NCI-H460 (cell line): ENCODE data around the gene STAM. TPM values are rescaled to one million over a fixed set of nuclear protein-coding genes. Genes with fewer than 3 reads are reported as not detected.

ENCODE experiments used
- DNase-seq: peaks from one replicate; pipeline ENCODE4 v3.0.0-alpha.2; 2016; ENCODE audit warnings: low read depth; ENCODE audit errors: extremely low read depth
- total RNA-seq: library from RNA; depleted of rRNA; stranded (reverse); fragments of >200 nt; shearing (Covaris generic); gene quantifications from 2 replicates; pipeline ENCODE4 v1.2.3, GENCODE V29; 2014

STAM gene
- total RNA-seq, 1 experiment from 2014 or later, result 18.6 TPM

DNA sequence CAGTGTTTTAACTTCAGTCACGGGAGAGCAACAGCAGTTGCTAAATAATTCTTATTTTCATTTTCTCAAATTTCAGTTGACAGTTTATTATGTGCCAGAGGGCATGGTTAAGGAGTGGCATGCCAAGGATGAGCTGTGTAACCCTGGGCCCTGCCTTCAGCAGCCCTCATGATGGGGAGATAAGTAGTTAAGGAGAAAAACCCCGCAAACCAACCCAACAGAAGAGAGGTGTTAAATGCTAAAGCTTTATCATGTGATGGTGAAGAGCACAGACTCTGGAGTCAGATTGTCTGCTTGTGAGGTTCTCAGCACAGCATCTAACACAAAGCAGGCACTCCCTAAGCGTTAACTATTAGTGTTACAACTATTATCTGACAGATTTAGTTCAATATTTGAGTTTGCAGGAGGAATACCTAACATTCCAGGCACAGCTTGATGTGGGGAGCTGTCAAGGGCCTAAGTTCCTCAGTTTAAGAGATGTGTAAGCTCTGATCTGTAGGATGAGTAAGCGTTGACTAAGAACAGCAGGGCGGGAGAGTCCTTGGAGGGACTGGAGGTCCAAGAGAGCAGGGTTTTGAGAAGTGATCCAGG, 29.6 kb downstream of the STAM start:
- peak; percentile 28 for DNase-seq

DNA sequence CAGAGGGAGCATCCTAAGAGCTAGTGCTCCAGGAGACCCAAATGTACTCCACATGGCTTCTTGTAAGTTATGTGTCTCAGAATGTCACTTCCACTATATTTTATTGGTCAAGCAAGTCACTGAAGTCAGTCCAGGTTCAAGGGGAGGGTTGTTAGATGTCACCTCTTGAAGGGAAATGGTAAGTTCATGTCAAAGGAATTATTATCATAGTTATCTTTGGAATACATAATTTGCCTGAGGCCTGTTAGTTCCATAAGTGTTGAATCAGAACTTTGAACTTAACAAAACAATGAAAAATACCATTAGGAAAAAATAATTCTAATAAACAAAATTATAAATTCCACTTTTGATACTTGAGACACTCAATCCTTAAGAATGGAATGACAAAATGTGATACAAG, 30.6 kb downstream of the STAM start:
- DNase-seq, result no peak

DNA sequence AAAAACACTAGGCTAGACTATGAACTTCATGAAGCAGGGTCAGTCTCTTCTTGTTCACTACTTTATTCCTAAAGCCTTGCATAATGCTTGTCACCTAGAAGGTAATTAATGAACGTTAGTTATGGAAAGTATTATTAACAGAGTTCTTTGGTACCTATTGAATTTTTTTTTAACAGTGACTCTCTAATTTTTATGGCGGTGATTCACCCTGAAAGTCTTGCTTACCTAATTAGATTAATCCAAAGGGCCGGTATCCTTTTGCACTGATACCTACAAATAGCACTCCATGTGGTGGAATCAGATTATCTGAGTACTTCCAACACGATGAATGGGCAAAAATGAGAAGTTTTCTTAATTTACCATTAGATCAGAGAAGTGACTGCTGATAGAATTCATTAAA, 31.7 kb downstream of the STAM start:
- DNase-seq, result no peak

DNA sequence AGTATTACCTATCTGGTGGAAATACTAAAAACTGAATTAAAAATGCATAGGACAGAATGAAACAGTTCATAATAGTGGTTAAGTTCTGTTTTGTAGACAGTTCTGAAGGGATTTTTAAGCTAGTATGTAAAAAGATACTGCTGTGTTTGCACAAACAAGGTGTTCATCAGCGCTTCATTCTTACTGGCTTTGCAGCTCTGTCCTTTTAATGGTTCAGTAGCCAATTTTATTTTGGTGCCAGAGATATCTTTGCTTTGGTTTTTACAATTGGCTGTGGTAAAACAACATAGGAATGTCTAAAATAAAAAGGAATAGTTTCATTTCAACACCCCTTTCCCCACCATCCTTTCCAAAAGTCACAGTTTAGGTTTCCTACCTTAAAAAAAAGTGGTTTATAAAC, 33.0 kb downstream of the STAM start:
- no peak for DNase-seq

DNA sequence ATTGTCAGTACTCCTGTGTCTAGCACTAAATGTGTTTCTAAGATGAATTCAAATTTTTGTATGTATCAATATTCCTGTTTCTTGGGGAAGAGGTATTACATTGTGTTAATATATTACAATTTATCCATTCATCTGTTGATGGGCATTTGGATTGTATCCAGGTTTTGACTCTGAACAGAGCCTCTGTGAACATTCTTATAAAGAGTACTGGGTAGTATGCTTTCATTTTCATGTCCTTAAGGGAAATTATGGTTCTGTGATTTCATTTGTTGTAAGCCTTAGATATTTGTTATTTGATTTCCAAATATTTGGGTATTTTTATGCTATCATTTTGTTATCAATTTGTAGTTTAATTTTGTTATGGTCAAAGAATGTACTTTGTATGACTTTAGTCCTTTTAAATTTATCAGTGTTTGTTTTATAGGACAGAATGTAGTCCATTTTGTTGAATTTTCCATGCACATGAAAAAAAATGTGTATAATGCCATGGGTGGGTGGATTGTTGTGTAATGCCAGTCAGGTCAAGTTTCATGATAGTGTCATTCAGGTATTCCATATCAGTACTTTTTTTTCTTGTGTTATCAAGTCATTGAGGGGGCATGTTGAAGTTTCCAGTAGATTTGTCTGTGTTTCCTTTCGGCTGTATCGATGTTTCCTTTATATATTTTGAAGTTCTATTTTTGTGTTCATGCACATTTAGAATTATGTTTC, 38.4 kb downstream of the STAM start:
- DNase-seq, result no peak

DNA sequence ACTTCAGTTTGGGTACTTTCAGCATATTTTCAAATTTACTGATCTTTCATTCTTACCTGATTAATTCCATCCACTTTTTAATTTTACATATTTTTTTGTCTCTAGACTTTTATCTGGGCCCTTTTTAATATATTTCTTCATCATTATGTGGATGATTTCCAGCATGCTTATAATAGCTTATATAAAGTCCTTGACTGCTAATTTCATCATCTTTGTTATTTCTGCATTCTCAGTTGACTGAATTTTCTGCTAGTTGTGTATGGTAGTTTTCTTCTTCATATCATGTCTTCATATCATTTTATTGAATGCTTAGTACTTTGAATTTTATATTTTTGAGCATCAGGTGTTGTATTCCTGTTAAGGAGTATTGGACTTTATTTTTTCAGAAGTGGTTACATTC, 39.6 kb downstream of the STAM start:
- DNase-seq, result no peak

DNA sequence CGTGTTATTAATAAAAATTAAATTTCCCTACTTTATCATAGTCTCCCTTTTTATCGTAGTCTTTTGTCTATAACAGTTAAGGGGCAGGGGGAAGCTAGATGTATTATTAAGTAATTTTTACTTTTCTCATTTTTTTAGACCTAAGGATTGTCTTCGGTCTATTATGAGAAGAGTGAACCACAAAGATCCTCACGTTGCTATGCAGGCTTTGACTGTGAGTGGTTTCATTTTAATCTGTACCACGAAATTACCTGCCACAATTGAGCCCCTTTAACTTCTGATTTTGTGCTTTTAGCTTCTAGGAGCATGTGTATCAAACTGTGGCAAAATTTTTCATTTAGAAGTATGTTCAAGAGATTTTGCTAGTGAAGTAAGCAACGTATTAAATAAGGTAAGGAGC, 40.6 kb downstream of the STAM start:
- DNase-seq, result no peak

DNA sequence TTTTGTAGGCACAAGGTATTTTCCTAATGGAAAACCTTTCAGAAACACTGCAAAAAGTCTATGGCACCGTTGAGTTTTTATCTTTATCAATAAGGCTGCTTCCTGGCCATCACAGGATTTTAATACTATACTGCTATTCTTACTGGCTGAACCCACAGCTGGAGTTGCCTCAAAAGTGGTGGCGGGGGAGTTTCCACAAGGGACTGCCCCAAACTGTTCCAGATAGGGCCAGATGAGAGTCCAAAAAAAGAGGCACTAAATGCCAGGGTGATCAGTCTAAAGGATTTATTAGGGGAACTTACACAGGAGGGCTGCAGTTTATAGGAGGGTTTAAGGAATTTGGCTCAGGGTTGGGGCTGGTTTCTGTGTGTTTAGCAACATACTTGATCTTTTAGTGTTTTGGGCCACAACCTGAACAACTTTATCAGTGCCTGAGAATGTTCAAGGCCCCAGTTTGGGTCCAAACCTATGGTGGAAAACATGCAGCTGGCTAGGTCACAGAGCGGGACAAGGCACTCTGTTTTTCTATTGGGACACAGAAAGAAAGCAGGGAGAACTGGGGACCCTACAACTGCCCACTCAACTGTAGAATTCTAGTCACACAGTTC, 41.4 kb downstream of the STAM start:
- no peak for DNase-seq

DNA sequence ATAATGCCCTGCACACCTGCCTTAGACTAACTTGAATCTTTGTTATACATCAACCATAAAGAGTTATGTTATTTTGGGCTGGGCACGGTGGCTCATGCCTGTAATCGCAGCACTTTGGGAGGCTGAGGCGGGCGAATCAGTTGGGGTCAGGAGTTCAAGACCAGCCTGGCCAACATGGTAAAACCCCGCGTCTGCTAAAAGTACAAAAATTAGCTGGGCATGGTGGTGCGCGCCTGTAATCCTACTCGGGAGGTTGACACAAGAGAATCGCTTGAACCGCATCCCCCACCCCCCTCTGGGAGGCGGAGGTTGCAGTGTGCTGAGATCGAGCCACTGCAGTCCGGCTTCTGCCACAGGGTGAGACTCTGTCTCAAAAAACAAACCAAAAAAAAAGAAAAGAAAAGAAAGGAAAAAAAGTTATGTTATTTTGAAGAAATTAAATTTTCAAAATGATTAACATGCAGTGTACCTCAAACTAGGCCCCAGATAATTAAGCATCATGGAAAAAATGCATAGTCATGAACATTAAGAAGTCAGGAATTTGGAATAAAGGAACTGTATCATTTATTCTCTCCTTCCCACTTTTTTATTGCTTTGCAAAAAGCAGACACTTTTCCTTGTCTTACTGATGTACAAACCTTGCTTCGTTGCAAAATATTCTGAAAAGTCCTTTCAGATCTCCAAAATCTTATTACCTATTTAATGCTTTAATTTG, 43.3 kb downstream of the STAM start:
- DNase-seq, result no peak

DNA sequence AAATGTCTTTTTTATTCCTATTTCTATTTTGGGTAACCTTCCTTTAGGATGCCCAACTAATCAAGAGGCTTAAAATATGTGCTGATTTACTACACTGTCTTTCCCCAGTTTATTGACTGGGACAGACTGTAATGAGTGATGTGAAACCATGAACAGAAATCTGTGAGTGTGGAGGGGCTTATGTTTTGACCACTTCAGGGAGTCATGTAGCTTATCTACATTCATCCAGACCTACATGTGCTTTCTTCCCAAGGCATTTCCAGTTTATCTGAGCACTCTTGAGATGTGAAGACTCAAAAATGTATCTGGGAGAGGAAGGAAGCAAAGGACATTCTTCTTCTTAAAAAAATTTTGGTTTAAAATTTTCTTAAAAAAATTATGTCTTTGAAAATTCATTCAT, 45.2 kb downstream of the STAM start:
- no peak for DNase-seq

DNA sequence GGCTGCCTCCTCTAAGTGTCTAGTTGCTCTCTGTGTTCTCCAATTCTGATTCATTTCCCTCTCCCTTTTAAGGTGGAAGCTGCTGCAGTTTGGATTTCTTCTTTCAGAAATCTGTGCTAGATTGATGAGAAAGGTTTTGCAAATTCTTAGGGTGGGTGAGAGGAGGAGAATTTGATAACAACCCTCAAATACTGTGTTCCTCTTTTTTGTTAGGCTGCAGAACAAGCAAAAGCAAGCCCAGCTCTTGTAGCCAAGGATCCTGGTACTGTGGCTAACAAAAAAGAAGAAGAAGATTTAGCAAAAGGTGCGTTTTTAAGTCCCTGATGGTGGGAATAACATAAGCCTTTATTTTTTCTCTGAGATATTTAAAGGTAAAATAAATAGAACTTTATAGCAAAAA, 49.1 kb downstream of the STAM start:
- no peak for DNase-seq

DNA sequence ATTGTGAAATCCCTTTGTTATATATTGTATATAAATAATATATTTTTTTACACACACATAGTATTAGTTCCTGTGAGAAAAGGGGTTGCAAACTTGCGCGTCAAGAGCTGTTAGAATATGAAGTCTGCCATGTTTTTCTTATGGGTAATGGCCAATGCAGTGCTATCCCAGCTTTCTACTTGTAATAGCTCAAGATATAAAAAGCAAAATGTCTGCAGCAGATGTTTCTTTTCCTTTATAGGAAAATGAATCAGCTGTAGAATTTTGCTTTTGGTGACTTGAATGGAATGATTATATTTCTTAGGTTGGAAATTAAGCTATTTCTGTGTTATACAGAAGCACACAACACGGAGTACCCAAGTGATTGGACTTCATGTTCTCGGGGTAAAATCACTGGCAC, 54.7 kb downstream of the STAM start:
- no peak for DNase-seq

DNA sequence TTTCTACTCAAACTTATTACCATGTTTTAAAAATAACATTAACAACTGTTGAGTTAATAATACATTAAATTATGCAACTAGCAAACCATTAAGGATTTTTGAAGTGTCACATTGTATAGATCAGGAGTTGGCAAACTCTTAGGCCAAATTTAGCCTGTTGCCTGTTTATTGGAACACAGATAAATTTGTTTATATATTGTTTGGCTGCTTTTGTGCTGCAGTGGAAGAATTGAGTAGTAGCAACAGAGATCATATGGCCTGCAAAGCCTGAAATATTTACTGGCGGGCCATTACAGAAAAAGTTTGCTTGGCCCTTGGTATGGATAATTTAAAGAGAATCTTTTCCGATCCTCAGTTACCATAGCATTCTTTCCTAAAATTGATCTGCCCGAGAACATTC, 57.4 kb downstream of the STAM start:
- no peak for DNase-seq

DNA sequence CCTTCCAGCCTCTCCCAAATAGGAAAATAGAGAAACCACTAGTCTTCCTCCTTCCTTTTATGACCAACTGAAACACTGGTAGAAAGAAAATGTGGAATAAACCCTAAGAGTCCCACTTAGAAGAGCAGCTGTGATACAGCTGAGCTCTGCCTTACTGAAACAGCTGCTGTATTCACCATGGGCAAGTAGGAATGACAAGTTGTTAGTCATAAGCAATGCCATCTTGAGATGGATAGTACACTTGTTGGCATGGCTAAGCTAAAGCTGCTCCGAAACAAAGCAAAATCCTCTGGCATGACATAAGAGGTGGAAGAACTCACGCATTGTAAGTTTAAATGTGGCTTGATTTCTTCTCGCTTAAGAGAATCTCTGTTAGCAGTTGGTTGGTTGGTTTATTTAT, 59.8 kb downstream of the STAM start:
- no peak for DNase-seq

DNA sequence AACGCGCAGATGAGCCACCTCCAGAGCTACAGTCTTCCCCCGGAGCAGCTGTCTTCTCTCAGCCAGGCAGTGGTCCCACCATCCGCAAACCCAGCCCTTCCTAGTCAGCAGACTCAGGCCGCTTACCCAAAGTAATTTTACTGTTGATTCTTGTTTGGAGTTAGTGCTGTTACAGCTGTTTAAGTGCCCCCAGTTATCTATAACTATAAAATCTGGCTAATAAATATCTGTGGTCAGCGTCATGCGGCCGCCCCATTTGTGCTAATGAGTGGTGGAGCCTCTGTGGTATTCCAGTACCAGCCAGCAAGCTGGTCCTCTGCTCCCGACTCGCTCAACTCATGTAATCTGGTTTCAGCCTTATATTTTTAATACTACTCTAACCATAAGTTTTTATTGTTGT, 64.9 kb downstream of the STAM start:
- DNase-seq, result no peak

DNA sequence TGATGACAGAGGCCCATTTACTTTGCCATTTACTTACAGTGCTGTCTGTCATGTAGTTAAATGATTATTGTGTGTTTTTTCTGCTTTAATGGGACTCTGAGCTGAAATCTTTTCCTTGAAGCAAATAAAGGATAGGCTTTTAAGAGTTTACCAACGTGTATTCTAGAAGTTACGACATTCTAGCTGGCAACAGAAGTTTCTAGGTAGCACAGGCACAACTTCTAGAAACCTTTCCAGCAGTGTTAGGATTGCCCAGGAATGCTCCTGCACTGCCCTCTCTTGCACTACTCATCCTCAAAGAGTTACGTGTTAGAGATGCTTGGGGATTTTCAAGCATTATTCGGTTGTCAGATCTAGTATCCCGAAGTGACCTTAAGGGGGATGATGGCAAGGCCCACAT, 65.5 kb downstream of the STAM start:
- DNase-seq, result no peak

DNA sequence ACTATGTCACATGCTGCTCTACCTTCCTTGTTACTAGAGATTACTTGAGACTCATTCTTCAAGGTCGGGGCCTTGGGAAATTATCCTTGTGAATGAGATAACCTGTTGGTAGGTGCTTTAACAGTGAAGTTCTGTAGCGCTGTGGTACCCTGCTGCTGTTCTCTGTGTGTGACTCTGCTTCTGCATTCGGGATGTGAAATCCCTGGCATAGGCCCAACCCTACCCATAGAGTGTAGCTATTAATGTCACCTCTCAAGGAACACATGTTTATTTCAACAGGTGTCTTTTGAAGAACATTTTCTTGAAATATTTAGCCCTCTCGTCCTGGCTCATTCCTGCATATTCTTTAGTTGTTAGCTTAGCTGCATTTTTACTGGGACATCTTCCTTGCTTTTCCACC, 66.2 kb downstream of the STAM start:
- DNase-seq, result no peak

DNA sequence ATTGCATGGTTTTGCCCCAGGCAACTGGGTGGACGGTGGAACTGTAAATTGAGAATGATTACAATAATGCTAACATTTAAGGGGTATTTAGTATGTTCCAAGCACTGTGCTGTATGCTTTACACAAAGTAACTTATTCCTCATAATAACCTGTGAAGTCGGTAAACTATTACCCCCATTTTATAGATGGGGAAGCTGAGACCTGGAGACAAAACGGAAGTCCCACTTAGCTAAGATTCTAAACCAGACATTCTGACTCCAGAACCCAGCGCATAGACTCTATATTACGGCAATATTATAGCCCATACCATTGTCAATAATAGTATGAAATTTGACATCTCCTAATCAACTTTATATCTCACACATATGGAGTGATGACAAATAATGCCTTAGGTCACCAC, 68.1 kb downstream of the STAM start:
- DNase-seq, result no peak

DNA sequence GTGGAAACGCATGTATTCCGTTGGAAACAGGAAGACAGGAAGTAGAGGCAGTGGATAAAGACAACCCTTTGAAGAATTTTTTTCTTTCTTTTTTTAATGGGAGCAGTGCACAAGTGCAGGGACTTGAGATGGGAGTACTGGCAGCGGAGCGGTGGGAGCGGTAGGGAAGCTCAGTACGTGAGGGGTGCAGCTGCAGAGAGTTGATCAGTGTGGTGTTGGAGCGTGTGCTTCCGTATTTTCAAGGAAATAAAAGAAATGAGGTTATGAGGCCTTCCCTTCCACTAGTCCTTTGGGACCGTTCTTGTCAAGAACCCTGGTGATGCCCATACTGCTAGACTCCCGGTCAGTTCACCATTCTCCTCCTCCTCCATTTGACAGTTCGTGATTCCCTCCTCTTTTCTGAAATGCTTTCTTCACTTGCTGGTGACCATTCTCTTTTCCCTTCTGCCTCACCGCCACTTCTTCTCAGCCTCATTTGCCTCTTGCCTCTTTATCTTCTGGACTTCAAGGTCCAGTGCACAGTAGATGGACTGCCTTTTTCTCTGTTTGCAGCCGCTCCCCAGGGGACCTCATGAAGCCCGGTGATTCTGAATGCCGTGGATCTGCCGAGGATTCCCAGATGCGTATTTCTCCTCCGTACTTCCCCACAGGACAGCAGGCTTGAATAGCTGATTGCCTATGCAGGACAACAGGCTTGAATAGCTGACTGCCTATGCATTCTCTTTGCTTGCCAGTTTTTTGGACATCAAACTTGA, 68.9 kb downstream of the STAM start:
- no peak for DNase-seq

DNA sequence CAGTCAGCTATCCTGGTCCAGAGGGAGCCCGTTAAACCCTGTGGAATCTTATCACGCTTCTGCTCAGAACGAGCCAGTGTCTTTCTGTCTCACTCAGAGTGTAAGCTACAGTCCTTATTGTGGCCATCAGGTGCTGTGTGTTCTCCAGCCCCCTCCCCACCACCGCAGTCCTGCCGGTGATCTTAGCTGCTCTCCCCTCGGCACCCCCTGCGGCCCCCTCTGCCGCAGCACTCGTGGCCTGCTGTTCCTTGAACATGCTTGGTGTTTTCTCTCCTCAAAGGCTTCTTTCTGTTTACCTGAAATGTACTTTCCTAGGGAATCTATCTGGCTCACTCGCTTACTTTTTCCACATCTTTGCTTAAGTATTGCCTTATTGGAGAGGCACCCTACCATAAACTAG, 69.8 kb downstream of the STAM start:
- no peak for DNase-seq

DNA sequence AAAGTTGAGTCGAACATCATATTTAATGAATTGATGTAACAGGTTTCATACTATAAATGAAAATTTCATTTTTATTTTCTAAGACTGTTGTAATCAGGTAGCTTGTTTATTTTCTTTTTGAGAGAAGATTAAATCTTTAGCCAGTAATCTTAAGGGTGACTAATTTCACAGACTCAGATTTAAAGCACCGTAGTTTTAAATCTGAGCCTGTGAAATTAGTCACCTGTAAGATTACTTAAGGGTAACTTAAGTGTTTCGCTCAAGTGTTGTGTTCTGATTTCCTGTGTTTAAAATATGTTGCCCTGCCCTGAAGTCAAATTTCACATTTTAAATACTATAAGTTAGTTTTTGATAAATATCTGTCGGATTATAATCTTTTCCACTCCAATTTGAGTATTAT, 72.2 kb downstream of the STAM start:
- no peak for DNase-seq
